Measurements from ENCODE around the gene PCDHGA3. TPM values are rescaled to one million over a fixed set of nuclear protein-coding genes. Genes with fewer than 3 reads are reported as not detected.
"Not testable (repeated sequence)": the region's sequence is repeated elsewhere in the genome, so short reads cannot be mapped to it uniquely, and the experiment has no call there.

PCDHGA3 gene
- total RNA-seq, 1 donor from 2014 or later = under 0.01 TPM

GRCh38 chr5:141373673-141374317 is 30.2 kb downstream of the PCDHGA3 start, which contains the start of gene PCDHGA6:
PCDHGA6 (plus strand) TSS chr5:141373891; CDS start chr5:141374084, 193 bp downstream.
- peaks cover 9% of the 10 kb centered on the region for H3K27me3 ChIP-seq (ENCODE audit: control insufficient read depth, insufficient read depth, low read length)
- FAIRE-seq (no peak), DNase-seq (ENCODE audit: low read depth) (peak; percentile 29)
- H3K4me3 ChIP-seq (ENCODE audit: low read depth, low read length) = peak within 1 kb of the TSS; percentile 19
- peak; percentile 36 for TF ChIP-seq CTCF (IDR thresholded peaks at IDR 0.05; ENCODE audit: insufficient read depth, low read length, severe bottlenecking)
- no peaks in the 10 kb centered on the region for H3K36me3 ChIP-seq (ENCODE audit: control insufficient read depth, insufficient read depth, low read length)

- Histone ChIP-seq H3K27me3 (ENCODE audit: control insufficient read depth, insufficient read depth, low read length) (peaks cover 9% of the 10 kb centered on the region), H3K4me3 (ENCODE audit: low read depth, low read length) (no peak overlapping the region), H3K36me3 (ENCODE audit: control insufficient read depth, insufficient read depth, low read length) (no peaks in the 10 kb centered on the region)
- DNase-seq (ENCODE audit: low read depth) (no peak), FAIRE-seq (peak; percentile 55)
- TF ChIP-seq CTCF (IDR thresholded peaks at IDR 0.05; ENCODE audit: insufficient read depth, low read length, severe bottlenecking) = no peak
Measured at GRCh38 chr5:141374627-141375026, 31.0 kb downstream of the PCDHGA3 start.

- not testable (repeated sequence) for FAIRE-seq; H3K36me3 ChIP-seq (ENCODE audit: control insufficient read depth, insufficient read depth, low read length); H3K4me3 ChIP-seq (ENCODE audit: low read depth, low read length); H3K27me3 ChIP-seq (ENCODE audit: control insufficient read depth, insufficient read depth, low read length); DNase-seq (ENCODE audit: low read depth)
Measured at GRCh38 chr5:141375444-141376155, 32.0 kb downstream of the PCDHGA3 start.

- Histone ChIP-seq H3K27me3 (ENCODE audit: control insufficient read depth, insufficient read depth, low read length) (no peaks in the 10 kb centered on the region), H3K4me3 (ENCODE audit: low read depth, low read length) (peak within 1 kb of the TSS; percentile 27), H3K36me3 (ENCODE audit: control insufficient read depth, insufficient read depth, low read length) (no peaks in the 10 kb centered on the region)
- FAIRE-seq = no peak
- peak; percentile 12 for DNase-seq (ENCODE audit: low read depth)
- TF ChIP-seq CTCF (IDR thresholded peaks at IDR 0.05; ENCODE audit: insufficient read depth, low read length, severe bottlenecking) = peak; percentile 29
Measured at GRCh38 chr5:141382469-141383294, 39.1 kb downstream of the PCDHGA3 start, which contains the start of gene PCDHGA7. PCDHGA7 (plus strand) TSS chr5:141382742; CDS start chr5:141382900, 158 bp downstream.

- Histone ChIP-seq H3K4me3 (ENCODE audit: low read depth, low read length) (no peak overlapping the region), H3K27me3 (ENCODE audit: control insufficient read depth, insufficient read depth, low read length) (no peaks in the 10 kb centered on the region), H3K36me3 (ENCODE audit: control insufficient read depth, insufficient read depth, low read length) (no peaks in the 10 kb centered on the region)
- no peak for TF ChIP-seq CTCF (IDR thresholded peaks at IDR 0.05; ENCODE audit: insufficient read depth, low read length, severe bottlenecking)
- no peak for DNase-seq (ENCODE audit: low read depth)
- FAIRE-seq = no peak
Measured at GRCh38 chr5:141383345-141383744, 39.7 kb downstream of the PCDHGA3 start.

Data from bronchial epithelial cell (primary cell).